ENCODE data around the gene PRDM16.

PRDM16 gene

GRCh38 chr1:3170561-3171453 lies 101.8 kb downstream of the PRDM16 start:
- peak; percentile 45 for DNase-seq

GRCh38 chr1:3171761-3172160 lies 102.8 kb downstream of the PRDM16 start:
- DNase-seq, result no peak

DNA sequence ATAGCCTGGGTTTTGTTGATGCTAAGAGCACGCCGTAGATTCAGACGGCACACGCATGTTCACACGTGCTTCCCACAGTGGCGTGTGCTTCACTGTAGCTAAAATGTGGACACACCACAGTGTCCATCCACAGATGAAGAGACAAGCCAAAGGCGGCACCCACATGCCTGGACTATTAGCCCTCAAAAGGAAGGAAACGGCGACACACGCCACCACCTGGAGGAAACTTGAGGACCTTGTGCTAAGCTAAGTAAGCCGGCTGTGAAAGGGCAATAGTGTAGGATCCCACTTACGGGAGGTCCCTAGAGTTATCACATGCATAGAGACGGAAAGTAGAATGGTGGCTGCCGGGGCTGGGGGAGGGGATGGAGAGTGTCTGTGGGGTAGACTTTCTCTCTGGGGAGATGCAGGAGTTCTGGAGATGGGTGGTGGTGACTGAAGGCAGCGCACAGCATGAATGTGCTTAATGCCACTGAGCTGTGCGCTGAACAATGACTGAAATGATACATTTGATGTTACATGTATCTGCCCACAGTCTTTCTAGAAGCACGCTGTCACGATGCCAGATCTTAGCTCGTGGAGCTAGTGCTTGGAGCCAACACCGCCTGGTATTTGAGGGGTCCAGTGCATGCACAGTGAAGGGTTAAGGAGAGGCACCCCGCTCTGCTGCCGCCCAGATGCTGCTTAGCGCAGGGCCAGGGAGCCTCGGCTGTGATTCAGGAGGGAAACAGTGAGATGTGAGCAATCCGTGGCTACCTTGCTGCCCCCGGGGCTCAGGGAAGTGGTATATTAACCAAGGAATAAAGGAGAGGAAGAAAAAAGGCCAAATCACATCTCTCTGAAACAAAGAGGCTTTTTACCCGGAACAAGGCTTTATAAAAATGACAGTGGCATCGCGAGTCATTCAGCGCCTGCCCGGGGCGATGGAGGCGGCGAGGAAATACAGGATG lies 103.7 kb downstream of the PRDM16 start:
- DNase-seq, result no peak

GRCh38 chr1:3173381-3173980 lies 104.5 kb downstream of the PRDM16 start:
- no peak for DNase-seq

DNA sequence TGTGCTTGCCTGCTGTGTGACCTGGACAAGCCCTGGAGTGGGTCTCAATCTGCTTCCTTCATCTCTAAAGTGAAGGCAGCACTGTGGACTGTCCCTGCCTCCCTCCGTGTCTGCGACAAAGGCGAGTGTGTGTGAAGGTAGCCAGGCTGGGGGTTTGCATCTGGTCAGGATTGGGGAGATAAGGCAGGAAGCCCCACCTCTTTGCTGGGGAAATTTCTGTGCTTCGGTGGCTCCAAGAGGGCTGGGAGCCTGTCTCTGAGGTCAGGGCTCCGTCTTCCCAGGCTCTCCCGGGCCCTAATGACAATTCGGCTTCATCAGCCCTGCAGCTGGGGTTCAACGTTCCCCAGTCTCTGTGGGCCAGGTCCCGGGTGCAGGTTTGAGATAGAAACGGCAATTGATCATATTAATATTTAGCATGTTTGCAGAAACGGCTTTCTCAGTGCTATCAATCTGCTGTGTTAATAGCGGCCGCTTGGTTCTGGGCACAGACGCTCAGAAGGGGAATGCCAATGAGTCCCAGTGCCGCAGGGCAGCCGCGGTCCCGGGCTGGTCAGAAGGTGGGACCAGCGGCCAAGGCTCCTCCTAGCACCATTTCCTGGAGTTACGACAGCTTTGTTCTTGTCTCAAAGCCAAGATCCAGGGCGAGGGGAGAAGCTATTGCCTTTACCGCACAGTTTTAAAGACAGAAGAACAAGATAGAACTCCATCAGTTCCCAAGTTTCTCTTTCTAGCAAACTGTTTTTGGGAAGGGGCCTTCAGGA lies 105.7 kb downstream of the PRDM16 start:
- DNase-seq, result peak; percentile 22

- DNase-seq, result no peak
Measured at GRCh38 chr1:3175486-3175885, 106.5 kb downstream of the PRDM16 start.

GRCh38 chr1:3176028-3176427 lies 107.0 kb downstream of the PRDM16 start:
- DNase-seq, result no peak

DNA sequence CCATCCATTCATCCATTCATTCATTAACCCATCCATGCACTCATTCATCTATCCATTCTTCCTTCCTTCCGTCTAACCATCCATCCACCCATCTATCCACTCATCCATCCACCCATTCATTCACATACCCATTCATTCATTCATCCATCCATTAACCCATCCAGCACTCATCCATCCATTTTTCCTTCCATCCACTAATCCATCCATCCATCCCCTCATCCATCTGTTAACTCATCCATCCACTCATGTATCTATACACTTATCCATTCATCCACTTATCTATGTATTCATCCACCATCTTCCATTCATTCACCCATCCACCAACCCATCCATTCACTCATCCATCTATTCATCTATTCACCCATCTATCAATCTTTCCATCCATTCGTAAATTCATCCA lies 107.8 kb downstream of the PRDM16 start:
- DNase-seq, result no peak

- no peak for DNase-seq
Measured at GRCh38 chr1:3178279-3178678, 109.3 kb downstream of the PRDM16 start.

- no peak for DNase-seq
Measured at GRCh38 chr1:3179471-3179870, 110.5 kb downstream of the PRDM16 start.

GRCh38 chr1:3180915-3181314 lies 111.9 kb downstream of the PRDM16 start:
- DNase-seq, result no peak

DNA sequence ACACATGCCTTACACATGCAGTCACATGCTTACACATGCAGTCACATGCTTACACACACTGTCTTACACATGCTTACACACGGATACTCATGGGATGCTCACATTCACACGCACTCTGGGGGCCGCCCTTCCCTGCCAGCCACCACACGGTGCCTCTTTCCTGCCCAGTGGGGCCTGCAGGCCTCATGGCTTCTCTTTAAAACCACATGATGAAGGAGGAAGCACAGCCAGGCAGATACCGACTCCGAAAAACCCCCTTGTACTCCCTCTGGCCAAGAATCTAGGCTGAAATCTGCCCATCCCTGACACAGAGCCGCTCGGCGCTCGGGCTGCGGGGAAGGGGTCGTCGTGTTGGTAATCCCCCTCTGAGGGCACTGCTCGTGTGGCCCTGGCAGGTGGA lies 113.0 kb downstream of the PRDM16 start:
- no peak for DNase-seq

GRCh38 chr1:3183411-3183810 lies 114.4 kb downstream of the PRDM16 start:
- DNase-seq, result no peak

- DNase-seq, result no peak
Measured at GRCh38 chr1:3183813-3184212, 114.8 kb downstream of the PRDM16 start.

GRCh38 chr1:3184666-3185065 lies 115.7 kb downstream of the PRDM16 start:
- no peak for DNase-seq

- DNase-seq, result no peak
Measured at GRCh38 chr1:3185896-3186525, 117.0 kb downstream of the PRDM16 start.

DNA sequence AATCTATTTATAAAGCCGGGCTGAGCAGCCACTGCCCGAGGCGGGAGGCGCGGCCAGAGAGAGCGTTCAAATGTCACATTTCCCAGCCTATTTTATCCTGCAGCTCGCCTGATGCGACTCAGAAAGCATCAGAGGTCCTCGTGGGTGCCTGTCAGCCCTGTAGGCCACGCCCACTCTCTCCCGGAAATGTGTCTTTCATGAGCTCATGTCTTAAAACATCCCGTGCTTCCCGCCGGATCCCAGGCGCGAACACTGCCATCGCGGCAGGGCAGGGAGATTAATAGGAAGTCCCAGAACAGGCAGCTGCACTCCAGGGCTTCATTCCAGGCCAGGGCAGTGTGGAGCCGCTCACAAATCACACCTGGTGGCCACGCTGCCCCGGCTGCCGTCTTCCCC lies 117.5 kb downstream of the PRDM16 start:
- peak; percentile 79 for DNase-seq

DNA sequence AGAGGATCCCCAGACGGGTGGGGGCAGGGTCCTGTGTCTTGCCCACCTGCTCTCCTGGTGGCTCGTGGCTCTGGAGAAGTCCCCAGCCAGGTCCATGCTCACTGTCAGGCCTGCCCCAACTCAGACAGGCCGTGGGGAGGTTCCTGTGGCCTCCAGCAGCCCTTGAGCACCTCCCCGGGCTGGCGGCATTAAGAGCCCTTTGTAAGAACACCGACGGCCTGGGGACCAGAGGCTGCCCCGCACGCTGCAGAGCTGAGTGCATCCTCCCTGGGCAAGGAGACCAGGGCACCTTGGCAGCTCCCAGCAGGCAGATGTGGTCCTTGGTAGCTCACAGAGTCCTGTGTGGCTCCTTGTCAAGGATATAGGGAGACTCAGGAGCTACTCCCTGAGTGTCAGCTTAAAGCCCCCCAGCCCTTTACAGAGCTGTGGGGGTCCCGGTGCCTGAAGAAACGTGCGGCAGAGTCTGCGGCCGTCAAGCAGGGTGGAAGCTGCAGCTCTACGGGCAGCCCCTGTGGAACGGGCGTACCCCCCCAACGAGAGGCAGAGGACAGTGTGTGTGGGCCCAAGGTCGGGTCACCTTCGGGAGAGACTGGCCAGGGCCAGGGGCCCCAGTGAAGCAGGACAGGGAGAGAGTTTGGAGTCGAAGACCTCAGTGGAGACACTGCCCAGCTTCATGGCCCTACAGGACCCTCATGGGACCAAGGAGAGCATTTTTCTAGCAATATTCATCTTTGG lies 118.6 kb downstream of the PRDM16 start:
- no peak for DNase-seq

DNA sequence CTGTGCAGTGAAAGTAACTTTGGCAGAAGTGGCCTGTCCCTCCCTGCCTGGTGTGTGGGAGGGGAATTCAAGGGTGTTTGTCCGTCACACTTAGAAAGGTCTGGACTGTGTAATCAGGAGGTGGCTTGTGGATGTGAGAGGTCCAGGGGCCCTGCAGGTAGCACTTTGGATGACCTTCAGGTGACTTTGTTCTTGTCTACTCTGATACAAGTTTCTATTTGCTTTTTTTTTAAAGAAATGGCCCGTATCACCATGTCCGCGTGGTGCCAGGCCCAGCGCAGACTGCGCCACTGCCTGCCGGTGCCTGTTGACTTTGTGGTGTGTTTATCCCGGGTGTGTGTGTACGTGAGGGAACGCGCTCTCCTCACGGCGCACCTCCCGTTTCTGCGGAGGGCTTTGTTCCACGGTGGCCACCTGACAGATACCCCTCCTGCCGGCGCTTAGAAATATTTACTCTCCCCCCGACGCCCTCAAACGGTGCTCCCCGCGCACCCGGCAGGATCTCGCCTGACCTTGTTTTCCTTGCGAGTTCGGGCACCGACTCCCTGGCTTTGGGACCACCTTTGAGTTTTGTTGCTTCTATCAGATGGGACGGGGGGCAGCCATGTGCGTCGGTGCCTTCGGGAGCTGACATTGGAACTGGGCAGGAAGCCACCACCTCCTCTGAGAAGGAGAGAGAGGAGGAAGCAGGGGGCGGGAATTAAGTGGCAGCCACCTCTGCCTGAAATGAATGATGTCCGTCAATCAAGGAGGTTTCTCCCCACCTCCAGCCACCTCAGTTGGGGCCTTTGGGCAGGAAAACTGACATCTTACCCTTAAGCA lies 119.4 kb downstream of the PRDM16 start:
- no peak for DNase-seq

DNA sequence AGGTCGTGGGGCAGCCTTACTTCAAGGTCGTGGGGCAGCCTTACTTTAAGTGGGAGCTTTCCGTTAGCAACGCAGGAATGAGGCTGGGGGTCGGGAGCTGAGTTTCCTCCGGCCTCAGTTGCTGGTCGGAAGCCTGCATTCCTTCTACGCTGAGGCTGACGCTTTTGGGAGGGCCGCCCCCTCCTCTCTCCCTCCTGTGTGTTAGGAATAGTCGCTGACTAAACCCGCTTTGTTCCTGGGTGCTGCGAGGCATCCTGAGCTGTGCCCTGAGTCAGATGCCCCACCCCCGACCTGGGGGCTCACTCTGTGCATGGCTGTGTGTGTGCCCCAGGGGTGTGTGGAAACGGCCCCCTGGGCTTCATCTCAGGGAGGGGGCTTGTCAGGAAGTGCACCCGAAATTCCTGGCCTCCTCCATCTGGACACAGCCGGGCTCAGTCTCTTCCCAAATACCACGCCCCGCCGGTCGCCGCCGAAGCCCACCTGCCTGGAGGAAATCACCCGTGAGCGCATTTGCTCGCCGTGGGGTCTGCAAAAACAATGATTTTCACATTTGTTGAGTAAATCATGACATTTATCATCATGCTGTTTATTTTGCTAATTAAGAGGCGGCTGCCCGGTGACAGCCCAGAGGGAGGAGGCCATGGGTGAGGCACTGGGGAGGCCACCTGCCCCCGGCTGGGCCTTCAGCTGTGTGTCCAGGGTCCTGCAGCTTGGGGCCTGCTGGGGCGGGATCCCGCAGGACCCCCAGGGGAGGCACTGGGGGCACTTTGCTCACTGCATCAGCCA lies 121.4 kb downstream of the PRDM16 start:
- no peak for DNase-seq

All from fibroblast of skin of right quadriceps (primary cell).